K562 (cell line): ENCODE measurements around the gene GPR39. TPM values are rescaled to one million over a fixed set of nuclear protein-coding genes. Genes with fewer than 3 reads are reported as not detected.

Source experiments
- TSC22D4 ChIP-seq: fragments of 450-650 bp; IDR thresholded peaks from 2 replicates; pipeline ENCODE4 v1.6.1; 2016; ENCODE audit warnings: missing genetic modification characterization, missing biosample characterization, control low read depth
- polyA plus RNA-seq, 8 experiments: library from polyadenylated mRNA; depleted of rRNA in 4 of 8; stranded (reverse) in 5 of 8; unstranded in 3 of 8; fragments of >200 nt; fragmentation: Nextera tagmentation in 2 of 8; fragmentation: Illumina TruSeq in 1 of 8; extraction: Ambion mirVana in 2 of 8; extraction: Trizol in 1 of 8; gene quantifications; 2 replicates each; pipeline versions ENCODE4 v1.2.1 to v1.2.3, GENCODE V29; 2011 to 2014; ENCODE audit warnings: inconsistent platforms in 1 of 8, missing spikeins in 1 of 8
- total RNA-seq, 7 experiments: library from RNA; depleted of rRNA in 6 of 7; stranded (reverse); fragments of >200 nt in 6 of 7; fragmentation: Illumina TruSeq in 2 of 7; extraction: Trizol in 2 of 7; gene quantifications; 2 replicates each; pipeline versions ENCODE4 v1.2.1 to v1.2.3, GENCODE V29; 2011 to 2021; ENCODE audit warnings: low replicate concordance in 1 of 7
- TF ChIP-seq, protein P1 (sequence below): IDR thresholded peaks from 2 replicates; pipeline ENCODE4 v1.6.1; 2014; ENCODE audit warnings: antibody characterized with exemption
- TF ChIP-seq, protein P2 (sequence below): fragments of 450-650 bp; IDR thresholded peaks from 2 replicates; pipeline ENCODE4 v1.6.1; 2017; ENCODE audit warnings: antibody characterized with exemption, mild to moderate bottlenecking
- TF ChIP-seq, protein P3 (sequence below): fragments of 150-350 bp; conservative IDR thresholded peaks from 2 replicates; pipeline ENCODE4 v1.6.1; 2014; ENCODE audit warnings: low read length

Gene GPR39
- total and polyA plus RNA-seq, 9 of the 15 experiments (the other 6 are each of a cell fraction or from before 2014, with no cell fraction given): 0.04 TPM; not detected in 8

DNA sequence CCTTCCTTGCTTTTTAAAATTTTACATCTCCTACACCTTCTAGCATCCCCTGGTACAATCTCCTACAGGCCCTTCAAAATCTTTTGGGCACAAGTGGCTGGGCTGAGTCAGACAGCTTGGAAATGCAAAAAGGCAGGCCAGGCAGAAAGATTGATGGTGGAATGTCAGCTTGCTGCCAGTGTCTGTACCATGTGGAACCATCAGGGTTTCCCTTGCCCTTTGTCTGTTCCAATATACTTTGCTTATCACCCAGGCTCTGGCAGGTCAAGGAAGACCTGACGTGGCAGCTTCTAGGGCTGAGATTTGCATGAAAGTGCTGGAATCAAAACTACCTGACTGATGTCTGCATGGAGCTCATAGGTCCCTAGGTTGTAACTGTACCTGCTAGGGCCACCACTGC lies 33.3 kb downstream of the GPR39 start (continued):
- TF ChIP-seq, protein P1, sequence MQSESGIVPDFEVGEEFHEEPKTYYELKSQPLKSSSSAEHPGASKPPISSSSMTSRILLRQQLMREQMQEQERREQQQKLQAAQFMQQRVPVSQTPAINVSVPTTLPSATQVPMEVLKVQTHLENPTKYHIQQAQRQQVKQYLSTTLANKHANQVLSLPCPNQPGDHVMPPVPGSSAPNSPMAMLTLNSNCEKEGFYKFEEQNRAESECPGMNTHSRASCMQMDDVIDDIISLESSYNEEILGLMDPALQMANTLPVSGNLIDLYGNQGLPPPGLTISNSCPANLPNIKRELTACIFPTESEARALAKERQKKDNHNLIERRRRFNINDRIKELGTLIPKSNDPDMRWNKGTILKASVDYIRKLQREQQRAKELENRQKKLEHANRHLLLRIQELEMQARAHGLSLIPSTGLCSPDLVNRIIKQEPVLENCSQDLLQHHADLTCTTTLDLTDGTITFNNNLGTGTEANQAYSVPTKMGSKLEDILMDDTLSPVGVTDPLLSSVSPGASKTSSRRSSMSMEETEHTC: no peak
- TF ChIP-seq TSC22D4 (tag): no peak
- TF ChIP-seq, protein P2, sequence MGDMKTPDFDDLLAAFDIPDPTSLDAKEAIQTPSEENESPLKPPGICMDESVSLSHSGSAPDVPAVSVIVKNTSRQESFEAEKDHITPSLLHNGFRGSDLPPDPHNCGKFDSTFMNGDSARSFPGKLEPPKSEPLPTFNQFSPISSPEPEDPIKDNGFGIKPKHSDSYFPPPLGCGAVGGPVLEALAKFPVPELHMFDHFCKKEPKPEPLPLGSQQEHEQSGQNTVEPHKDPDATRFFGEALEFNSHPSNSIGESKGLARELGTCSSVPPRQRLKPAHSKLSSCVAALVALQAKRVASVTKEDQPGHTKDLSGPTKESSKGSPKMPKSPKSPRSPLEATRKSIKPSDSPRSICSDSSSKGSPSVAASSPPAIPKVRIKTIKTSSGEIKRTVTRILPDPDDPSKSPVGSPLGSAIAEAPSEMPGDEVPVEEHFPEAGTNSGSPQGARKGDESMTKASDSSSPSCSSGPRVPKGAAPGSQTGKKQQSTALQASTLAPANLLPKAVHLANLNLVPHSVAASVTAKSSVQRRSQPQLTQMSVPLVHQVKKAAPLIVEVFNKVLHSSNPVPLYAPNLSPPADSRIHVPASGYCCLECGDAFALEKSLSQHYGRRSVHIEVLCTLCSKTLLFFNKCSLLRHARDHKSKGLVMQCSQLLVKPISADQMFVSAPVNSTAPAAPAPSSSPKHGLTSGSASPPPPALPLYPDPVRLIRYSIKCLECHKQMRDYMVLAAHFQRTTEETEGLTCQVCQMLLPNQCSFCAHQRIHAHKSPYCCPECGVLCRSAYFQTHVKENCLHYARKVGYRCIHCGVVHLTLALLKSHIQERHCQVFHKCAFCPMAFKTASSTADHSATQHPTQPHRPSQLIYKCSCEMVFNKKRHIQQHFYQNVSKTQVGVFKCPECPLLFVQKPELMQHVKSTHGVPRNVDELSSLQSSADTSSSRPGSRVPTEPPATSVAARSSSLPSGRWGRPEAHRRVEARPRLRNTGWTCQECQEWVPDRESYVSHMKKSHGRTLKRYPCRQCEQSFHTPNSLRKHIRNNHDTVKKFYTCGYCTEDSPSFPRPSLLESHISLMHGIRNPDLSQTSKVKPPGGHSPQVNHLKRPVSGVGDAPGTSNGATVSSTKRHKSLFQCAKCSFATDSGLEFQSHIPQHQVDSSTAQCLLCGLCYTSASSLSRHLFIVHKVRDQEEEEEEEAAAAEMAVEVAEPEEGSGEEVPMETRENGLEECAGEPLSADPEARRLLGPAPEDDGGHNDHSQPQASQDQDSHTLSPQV: no peak
- TF ChIP-seq, protein P3, sequence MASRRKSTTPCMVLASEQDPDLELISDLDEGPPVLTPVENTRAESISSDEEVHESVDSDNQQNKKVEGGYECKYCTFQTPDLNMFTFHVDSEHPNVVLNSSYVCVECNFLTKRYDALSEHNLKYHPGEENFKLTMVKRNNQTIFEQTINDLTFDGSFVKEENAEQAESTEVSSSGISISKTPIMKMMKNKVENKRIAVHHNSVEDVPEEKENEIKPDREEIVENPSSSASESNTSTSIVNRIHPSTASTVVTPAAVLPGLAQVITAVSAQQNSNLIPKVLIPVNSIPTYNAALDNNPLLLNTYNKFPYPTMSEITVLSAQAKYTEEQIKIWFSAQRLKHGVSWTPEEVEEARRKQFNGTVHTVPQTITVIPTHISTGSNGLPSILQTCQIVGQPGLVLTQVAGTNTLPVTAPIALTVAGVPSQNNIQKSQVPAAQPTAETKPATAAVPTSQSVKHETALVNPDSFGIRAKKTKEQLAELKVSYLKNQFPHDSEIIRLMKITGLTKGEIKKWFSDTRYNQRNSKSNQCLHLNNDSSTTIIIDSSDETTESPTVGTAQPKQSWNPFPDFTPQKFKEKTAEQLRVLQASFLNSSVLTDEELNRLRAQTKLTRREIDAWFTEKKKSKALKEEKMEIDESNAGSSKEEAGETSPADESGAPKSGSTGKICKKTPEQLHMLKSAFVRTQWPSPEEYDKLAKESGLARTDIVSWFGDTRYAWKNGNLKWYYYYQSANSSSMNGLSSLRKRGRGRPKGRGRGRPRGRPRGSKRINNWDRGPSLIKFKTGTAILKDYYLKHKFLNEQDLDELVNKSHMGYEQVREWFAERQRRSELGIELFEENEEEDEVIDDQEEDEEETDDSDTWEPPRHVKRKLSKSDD: no peak
